ENCODE results near the gene SPTBN1. TPM values are rescaled to one million over a fixed set of nuclear protein-coding genes. Genes with fewer than 3 reads are reported as not detected.
A peak's percentile ranks its signal among the peaks of the same experiment; 100 is the strongest.
"Not testable (repeated sequence)": the region's sequence is repeated elsewhere in the genome, so short reads cannot be mapped to it uniquely, and the experiment has no call there.

SPTBN1 gene
- total RNA-seq, 1 donor from 2014 or later = 53.8 TPM

DNA sequence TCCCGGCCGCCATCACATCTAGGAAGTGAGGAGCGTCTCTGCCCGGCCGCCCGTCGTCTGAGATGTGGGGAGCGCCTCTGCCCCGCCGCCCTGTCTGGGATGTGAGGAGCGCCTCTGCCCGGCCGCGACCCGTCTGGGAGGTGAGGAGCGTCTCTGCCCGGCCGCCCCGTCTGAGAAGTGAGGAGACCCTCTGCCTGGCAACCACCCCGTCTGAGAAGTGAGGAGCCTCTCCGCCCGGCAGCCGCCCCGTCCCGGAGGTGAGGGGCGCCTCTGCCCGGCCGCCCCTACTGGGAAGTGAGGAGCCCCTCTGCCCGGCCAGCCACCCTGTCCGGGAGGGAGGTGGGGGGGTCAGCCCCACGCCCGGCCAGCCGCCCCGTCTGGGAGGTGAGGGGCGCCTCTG is 29.6 kb downstream of the SPTBN1 start:
- intact Hi-C loops (cut with micrococcal nuclease); DNase-seq; H3K27ac Mint-ChIP-seq; H3K4me1 Mint-ChIP-seq; H3K4me3 Mint-ChIP-seq; H3K9me3 Mint-ChIP-seq; H3K36me3 Mint-ChIP-seq (ENCODE audit: low read depth); H3K27me3 Mint-ChIP-seq: not testable (repeated sequence)

GRCh38 chr2:54486766-54487165 is 30.6 kb downstream of the SPTBN1 start:
- no peak overlapping the region for H3K27ac Mint-ChIP-seq
- H3K27me3 Mint-ChIP-seq = peaks cover 5% of the 10 kb centered on the region
- intact Hi-C loops (cut with micrococcal nuclease) = no loop called here
- no peak for DNase-seq
- no peaks in the 10 kb centered on the region for H3K9me3 Mint-ChIP-seq
- H3K4me1 Mint-ChIP-seq = no peaks in the 10 kb centered on the region
- H3K4me3 Mint-ChIP-seq = no peak overlapping the region
- no peaks in the 10 kb centered on the region for H3K36me3 Mint-ChIP-seq (ENCODE audit: low read depth)

GRCh38 chr2:54490863-54491262 is 34.7 kb downstream of the SPTBN1 start:
- H3K4me1 Mint-ChIP-seq = no peaks in the 10 kb centered on the region

GRCh38 chr2:54492335-54492734 is 36.2 kb downstream of the SPTBN1 start:
- DNase-seq = no peak
- H3K9me3 Mint-ChIP-seq = no peaks in the 10 kb centered on the region
- H3K27ac Mint-ChIP-seq = no peak overlapping the region
- intact Hi-C loops (cut with micrococcal nuclease) = no loop called here
- no peaks in the 10 kb centered on the region for H3K36me3 Mint-ChIP-seq (ENCODE audit: low read depth)
- peaks cover 20% of the 10 kb centered on the region for H3K27me3 Mint-ChIP-seq
- peaks cover under 1% of the 10 kb centered on the region for H3K4me1 Mint-ChIP-seq
- H3K4me3 Mint-ChIP-seq = no peak overlapping the region

More at GRCh38 chr2:54490863-54491262, 34.7 kb downstream of the SPTBN1 start:
- DNase-seq = no peak
- H3K4me3 Mint-ChIP-seq = no peak overlapping the region
- H3K27me3 Mint-ChIP-seq = peaks cover 15% of the 10 kb centered on the region
- no peaks in the 10 kb centered on the region for H3K36me3 Mint-ChIP-seq (ENCODE audit: low read depth)
- H3K27ac Mint-ChIP-seq = no peak overlapping the region
- intact Hi-C loops (cut with micrococcal nuclease) = loop anchor here (1.0 kb wide), 1 partner anchor 20 kb away; no protein-coding TSS in a partner anchor
- no peaks in the 10 kb centered on the region for H3K9me3 Mint-ChIP-seq

- intact Hi-C loops (cut with micrococcal nuclease) = no loop called here
- H3K36me3 Mint-ChIP-seq (ENCODE audit: low read depth) = no peaks in the 10 kb centered on the region
- H3K4me3 Mint-ChIP-seq = no peak overlapping the region
- peaks cover 2% of the 10 kb centered on the region for H3K4me1 Mint-ChIP-seq
- peaks cover 28% of the 10 kb centered on the region for H3K27me3 Mint-ChIP-seq
- DNase-seq = no peak
- no peak overlapping the region for H3K27ac Mint-ChIP-seq
- H3K9me3 Mint-ChIP-seq = no peaks in the 10 kb centered on the region
Measured at GRCh38 chr2:54494087-54494486, 38.0 kb downstream of the SPTBN1 start.

GRCh38 chr2:54496920-54497319 is 40.8 kb downstream of the SPTBN1 start:
- Mint-ChIP-seq H3K36me3 (ENCODE audit: low read depth) (no peaks in the 10 kb centered on the region), H3K27ac (no peak overlapping the region), H3K27me3 (peaks cover 31% of the 10 kb centered on the region), H3K9me3 (no peaks in the 10 kb centered on the region), H3K4me3 (no peak overlapping the region), H3K4me1 (peaks cover 2% of the 10 kb centered on the region)
- intact Hi-C loops (cut with micrococcal nuclease) = no loop called here
- no peak for DNase-seq

DNA sequence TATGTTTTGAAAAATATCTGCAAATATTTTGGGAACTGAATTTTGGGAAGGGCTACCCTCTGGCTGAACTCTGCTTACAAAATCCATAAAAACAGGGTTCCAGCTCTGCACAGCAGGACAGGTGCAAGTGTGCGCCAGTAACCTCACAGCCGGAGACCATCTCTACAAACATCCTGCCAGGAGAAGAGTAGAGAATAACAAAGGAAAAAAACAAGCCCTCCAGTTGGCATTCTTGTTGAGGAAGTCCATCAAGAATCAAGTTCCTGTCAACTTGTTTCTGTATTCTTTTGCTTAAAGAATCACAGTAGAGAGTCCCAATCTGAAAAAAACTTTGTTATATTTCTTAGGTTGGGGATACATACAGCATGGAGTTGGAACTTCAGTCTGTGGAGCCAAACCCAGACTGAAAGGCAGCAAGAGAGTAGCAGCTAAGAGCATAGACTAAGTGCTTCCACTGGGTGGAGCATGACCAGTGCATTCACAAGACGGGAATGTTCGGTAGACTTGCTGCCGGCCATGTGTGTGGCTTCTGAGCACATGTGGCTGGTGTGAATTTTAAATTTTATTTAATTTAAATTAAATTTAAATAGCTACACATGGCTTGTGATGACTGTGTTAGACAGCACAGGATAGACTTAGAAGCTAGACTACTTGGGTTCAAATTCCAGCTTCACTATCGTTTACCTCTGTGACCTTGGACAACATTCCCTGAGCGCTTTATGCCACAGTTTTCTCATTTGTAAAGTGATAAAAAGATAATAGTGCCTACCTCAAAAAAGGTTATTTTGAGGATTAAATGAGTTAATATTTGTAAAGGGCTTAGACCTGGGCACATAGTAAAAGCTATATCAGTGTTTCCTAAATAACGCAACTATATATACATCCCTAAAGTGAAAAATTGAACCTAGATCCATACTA is 41.9 kb downstream of the SPTBN1 start:
- Mint-ChIP-seq H3K27ac (no peak overlapping the region), H3K4me3 (no peak overlapping the region)

DNA sequence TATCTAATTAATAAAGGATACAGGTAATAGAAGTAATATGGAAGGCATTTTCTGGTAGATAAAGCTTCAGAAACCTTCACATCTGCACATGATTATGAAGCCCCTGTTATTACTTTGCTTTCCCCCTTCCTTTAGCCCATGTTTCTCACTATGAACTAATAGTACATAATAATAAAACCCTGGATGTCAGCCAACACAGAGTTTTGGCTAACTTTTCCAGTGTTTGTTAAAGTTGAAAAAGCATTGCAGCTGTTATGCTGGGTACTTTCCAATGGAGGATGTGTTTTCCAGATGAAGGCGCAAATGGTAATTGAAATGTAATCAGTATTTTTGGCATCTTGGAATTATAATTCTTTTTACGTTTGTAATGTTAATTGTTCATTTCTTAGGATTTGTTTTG is 43.5 kb downstream of the SPTBN1 start:
- peaks cover 27% of the 10 kb centered on the region for H3K27me3 Mint-ChIP-seq
- H3K27ac Mint-ChIP-seq = no peak overlapping the region
- no peak overlapping the region for H3K4me3 Mint-ChIP-seq
- DNase-seq = no peak
- peaks cover 2% of the 10 kb centered on the region for H3K4me1 Mint-ChIP-seq
- H3K9me3 Mint-ChIP-seq = no peaks in the 10 kb centered on the region
- no peaks in the 10 kb centered on the region for H3K36me3 Mint-ChIP-seq (ENCODE audit: low read depth)
- intact Hi-C loops (cut with micrococcal nuclease) = no loop called here

More for the DNA sequence above, 41.9 kb downstream of the SPTBN1 start:
- peaks cover 31% of the 10 kb centered on the region for H3K27me3 Mint-ChIP-seq
- no peaks in the 10 kb centered on the region for H3K36me3 Mint-ChIP-seq (ENCODE audit: low read depth)
- H3K9me3 Mint-ChIP-seq = no peaks in the 10 kb centered on the region
- peaks cover 2% of the 10 kb centered on the region for H3K4me1 Mint-ChIP-seq
- intact Hi-C loops (cut with micrococcal nuclease) = no loop called here
- no peak for DNase-seq

DNA sequence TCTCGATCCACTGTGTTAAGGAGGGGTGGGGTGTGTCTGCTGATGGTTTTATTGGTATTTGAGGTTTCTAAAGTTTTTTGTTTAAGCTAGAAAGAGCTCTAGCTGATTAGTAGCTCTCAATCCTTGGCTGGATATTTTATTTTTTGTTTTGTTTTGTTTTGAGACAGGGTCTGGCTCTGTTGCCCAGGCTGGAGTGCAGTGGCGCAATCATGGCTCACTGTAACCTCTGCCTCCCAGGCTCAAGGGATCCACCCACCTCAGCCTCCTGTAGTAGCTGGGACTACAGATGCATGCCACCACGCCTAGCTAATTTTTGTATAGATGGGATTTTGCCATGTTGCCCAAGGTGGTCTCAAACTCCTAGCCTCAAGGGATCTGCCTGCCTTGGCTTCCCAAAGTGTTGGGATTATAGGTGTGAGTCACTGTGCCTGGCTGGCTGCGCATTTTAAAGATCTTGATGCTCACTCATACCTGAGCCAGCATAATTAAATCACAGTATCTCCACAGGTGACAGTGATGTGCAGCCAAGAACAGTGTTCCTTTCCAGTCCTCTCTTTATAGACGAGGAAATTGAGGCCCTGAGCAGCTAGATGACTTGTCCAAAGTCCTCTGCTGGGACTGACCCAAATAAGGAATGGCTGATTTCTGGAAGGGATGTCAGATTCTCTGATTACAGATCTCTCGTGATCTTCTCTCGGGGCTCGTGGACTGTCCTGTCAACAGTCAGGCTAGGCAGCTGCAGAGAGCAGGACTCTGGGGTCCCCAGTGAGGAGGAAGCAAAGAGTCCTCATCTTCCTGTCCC is 44.5 kb downstream of the SPTBN1 start:
- no peaks in the 10 kb centered on the region for H3K9me3 Mint-ChIP-seq
- DNase-seq = no peak
- intact Hi-C loops (cut with micrococcal nuclease) = no loop called here
- H3K4me3 Mint-ChIP-seq = no peak overlapping the region
- H3K27me3 Mint-ChIP-seq = peaks cover 26% of the 10 kb centered on the region
- no peak overlapping the region for H3K27ac Mint-ChIP-seq
- no peaks in the 10 kb centered on the region for H3K36me3 Mint-ChIP-seq (ENCODE audit: low read depth)
- peaks cover 2% of the 10 kb centered on the region for H3K4me1 Mint-ChIP-seq

- H3K27me3 Mint-ChIP-seq = peaks cover 17% of the 10 kb centered on the region
- no peaks in the 10 kb centered on the region for H3K4me1 Mint-ChIP-seq
- H3K9me3 Mint-ChIP-seq = no peaks in the 10 kb centered on the region
- no peak overlapping the region for H3K4me3 Mint-ChIP-seq
- intact Hi-C loops (cut with micrococcal nuclease) = loop anchor here (2.0 kb wide), 1 partner anchor 396 kb away; no protein-coding TSS in a partner anchor
- no peaks in the 10 kb centered on the region for H3K36me3 Mint-ChIP-seq (ENCODE audit: low read depth)
- no peak for DNase-seq
- no peak overlapping the region for H3K27ac Mint-ChIP-seq
Measured at GRCh38 chr2:54502731-54503130, 46.6 kb downstream of the SPTBN1 start.

- Mint-ChIP-seq H3K4me3 (no peak overlapping the region), H3K27ac (no peak overlapping the region), H3K9me3 (no peaks in the 10 kb centered on the region), H3K27me3 (peaks cover 14% of the 10 kb centered on the region), H3K4me1 (no peaks in the 10 kb centered on the region), H3K36me3 (ENCODE audit: low read depth) (no peaks in the 10 kb centered on the region)
- intact Hi-C loops (cut with micrococcal nuclease) = loop anchor here (2.0 kb wide), 1 partner anchor 396 kb away; no protein-coding TSS in a partner anchor
- DNase-seq = peak; percentile 74
Measured at GRCh38 chr2:54503192-54503591, 47.1 kb downstream of the SPTBN1 start.

DNA sequence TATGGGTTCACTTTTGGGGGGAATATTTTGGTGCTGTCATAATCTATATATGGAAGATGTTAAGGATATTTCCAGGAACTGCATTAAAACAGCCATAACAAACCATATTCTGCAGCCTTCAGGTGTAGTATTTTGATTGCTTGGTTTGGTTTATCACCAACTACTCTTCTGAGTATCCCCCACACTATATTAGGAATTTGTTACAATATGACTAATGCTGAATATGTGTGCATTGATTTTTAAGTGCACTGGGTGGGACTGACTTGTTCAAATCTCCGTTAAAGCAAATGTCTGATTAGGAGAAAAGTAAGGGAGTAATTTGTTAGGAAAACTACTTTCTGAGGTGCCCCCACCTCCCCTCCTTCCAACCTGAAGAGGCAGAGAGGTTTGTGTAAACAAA is 47.7 kb downstream of the SPTBN1 start:
- intact Hi-C loops (cut with micrococcal nuclease) = loop anchor here (2.0 kb wide), 1 partner anchor 397 kb away; no protein-coding TSS in a partner anchor
- Mint-ChIP-seq H3K4me1 (no peaks in the 10 kb centered on the region), H3K36me3 (ENCODE audit: low read depth) (no peaks in the 10 kb centered on the region), H3K4me3 (no peak overlapping the region), H3K9me3 (no peaks in the 10 kb centered on the region), H3K27ac (no peak overlapping the region), H3K27me3 (peaks cover 12% of the 10 kb centered on the region)
- no peak for DNase-seq

DNA sequence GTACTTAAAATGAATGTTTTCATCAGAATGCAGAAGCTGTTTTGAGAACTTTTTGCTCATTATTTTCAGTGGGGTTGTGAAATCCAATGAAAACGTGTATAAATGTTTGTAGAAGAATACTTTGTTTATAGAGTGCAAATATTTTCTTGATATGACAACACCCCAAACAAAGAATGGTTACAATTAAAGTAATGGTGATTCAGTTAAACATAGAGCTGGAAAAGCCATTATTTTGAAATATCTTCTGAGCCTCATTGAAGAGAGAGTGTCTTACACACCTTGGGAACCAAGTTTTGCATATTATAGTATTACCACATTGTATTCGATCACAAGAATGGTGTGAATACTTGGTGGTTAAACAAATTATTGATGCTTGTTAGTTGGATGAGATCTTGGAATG is 48.7 kb downstream of the SPTBN1 start:
- Mint-ChIP-seq H3K4me3 (no peak overlapping the region), H3K9me3 (no peaks in the 10 kb centered on the region), H3K27ac (no peak overlapping the region), H3K4me1 (no peaks in the 10 kb centered on the region), H3K27me3 (peaks cover 12% of the 10 kb centered on the region), H3K36me3 (ENCODE audit: low read depth) (no peaks in the 10 kb centered on the region)
- DNase-seq = no peak
- intact Hi-C loops (cut with micrococcal nuclease) = no loop called here

- no peak for DNase-seq
- H3K27ac Mint-ChIP-seq = no peak overlapping the region
- no peak overlapping the region for H3K4me3 Mint-ChIP-seq
- intact Hi-C loops (cut with micrococcal nuclease) = no loop called here
- peaks cover 9% of the 10 kb centered on the region for H3K27me3 Mint-ChIP-seq
- peaks cover 4% of the 10 kb centered on the region for H3K4me1 Mint-ChIP-seq
- H3K9me3 Mint-ChIP-seq = no peaks in the 10 kb centered on the region
- no peaks in the 10 kb centered on the region for H3K36me3 Mint-ChIP-seq (ENCODE audit: low read depth)
Measured at GRCh38 chr2:54508541-54508940, 52.4 kb downstream of the SPTBN1 start.

Measured in activated CD4-positive, alpha-beta T cell treated with anti-CD3 and anti-CD28 coated beads, Interleukin-2, amount 10 ng/mL, durations not matched to agents 24 days and 14 days (primary cell).